Measurements from ENCODE around the gene NBEAL2.

The NBEAL2 gene

GRCh38 chr3:46986782-46987310 is 7.4 kb downstream of the NBEAL2 start:
- DNase-seq, result no peak

DNA sequence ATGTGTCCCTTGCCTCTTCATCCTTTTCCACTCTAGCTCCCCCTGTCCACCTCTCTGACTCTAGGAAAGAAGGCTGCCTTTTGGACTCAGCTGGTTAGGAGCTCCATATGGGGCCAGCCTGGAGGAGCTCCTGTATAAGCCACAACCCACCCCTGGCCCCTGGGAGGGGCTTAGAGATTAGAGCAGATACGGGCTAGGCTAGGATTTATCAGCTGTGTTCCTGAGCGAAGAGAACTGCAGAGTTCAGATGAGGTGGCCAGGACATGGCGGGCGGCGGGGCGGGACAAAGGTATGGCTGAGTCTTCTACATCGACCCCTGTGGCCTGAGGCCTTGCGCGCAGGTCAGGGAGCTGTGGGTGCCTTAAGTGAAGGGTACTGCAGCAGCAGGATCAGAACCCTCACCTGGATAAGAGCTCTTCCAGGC is 7.9 kb downstream of the NBEAL2 start:
- no peak for DNase-seq

- no peak for DNase-seq
Observed at GRCh38 chr3:46987743-46988401, 8.4 kb downstream of the NBEAL2 start.

GRCh38 chr3:46988616-46989015 is 9.2 kb downstream of the NBEAL2 start:
- DNase-seq, result no peak

DNA sequence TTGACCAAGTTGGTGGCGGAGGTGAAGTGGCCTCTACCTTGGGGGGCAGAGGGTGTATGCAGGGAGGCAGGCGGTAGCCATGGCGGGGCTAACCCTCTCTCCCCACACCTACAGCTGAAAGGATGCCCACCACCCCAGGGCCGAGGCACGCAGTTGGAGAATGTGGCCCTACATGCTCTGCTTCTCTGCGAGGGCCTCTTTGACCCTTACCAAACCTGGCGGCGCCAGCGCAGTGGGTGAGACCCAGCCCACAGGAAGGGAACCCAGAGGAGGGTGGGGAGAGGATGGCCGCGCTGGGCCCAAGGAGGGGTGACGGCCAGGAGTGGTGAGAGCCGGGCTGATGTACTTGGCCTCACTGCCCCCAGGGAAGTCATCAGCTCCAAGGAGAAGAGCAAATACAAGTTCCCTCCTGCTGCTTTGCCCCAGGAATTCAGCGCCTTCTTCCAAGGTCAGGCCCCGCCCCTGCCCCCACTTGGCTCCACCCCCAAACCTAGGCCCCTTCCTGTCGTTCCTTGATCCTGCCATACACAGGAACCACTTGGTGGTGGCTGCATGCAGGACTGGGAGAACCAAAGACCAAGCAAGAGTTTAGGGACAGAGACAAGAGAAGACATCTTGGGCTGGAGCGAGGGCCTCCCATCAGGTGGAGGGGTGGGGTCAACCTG is 9.8 kb downstream of the NBEAL2 start:
- DNase-seq, result no peak

DNA sequence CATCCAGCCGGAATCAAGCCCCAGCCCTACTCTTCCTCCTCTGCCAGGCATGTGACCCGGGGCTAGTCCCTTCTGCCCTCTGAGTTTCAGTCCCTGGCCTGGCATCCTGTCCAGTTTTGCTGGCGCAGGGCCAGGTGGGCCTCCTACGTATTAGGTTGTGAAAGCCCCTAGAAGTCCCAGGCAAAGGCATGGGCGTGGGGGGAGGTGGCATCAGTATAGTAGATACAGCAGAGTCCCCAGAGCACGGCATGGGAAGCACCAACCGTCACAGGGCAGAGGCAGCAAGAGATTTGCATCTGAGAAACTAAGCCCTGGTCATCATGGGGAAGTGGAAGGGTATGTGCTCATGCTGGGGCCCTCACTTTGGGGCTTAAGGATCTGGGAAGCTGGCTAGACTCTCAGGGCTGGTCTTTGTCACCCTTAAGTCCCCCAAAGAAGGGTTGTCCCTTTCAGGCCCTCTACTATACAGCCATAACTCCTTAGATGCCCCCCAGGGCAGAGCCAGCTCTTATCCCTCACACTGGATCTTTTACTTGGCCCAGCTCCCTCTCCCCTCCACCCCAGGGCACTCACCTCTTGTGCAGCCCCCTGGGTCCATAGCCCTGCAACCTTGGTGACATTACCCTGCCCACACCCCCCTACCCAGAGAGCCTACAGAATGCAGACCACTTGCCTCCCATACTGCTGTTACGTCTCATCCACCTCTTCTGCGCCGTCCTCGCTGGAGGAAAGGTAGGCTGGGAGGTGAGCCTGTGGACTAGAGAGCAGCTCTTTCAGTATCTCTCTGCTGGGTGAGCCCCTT is 11.3 kb downstream of the NBEAL2 start:
- DNase-seq, result no peak

DNA sequence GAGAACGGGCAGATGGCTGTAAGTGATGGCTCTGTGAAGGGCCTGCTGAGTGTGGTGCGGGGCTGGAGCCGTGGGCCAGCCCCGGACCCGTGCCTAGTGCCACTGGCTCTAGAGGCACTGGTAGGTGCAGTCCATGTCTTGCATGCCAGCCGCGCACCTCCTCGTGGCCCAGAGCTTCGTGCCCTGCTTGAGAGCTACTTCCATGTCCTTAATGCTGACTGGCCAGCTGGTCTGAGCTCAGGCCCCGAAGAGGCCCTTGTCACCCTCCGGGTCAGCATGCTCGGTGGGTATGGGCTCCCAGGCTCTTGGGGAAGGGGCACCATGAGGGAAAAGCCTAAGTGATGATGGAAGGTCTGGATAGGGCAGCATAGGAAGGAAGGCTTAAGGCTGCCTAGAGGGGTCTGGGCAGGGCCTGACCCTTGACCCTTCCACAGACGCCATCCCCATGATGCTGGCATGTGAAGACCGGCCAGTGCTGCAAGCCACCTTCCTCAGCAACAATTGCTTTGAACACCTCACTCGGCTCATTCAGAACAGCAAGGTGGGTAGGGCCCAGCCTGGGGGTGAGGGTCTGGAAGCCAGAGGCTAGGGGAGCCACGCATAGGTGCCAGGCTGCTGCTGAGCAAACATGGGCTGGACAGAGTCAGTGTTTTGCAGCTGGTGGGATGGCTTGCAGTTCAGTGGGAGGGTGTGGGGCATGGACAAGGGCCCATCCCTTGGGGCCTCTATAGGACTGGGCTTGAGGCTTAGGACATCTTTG is 12.1 kb downstream of the NBEAL2 start:
- no peak for DNase-seq

DNA sequence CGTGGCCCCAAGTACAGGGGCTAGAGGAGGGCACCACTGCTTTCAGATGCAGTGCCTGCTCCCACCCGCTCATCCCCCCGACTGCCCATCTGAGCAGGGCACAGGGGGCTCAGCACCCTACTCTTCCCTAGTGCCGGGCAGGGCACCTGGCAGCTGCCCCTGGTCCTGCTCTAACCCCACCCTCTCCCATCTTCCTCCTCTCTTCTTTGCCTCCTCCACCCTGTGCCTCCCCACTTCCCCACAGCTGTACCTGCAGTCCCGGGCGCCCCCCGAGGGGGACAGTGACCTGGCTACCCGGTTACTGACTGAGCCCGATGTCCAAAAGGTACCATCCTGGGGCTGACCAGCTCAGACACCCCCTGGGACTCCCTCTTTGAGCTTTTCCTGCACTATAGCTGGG is 12.8 kb downstream of the NBEAL2 start:
- DNase-seq, result no peak

- DNase-seq, result no peak
Observed at GRCh38 chr3:46993292-46993691, 13.8 kb downstream of the NBEAL2 start.

DNA sequence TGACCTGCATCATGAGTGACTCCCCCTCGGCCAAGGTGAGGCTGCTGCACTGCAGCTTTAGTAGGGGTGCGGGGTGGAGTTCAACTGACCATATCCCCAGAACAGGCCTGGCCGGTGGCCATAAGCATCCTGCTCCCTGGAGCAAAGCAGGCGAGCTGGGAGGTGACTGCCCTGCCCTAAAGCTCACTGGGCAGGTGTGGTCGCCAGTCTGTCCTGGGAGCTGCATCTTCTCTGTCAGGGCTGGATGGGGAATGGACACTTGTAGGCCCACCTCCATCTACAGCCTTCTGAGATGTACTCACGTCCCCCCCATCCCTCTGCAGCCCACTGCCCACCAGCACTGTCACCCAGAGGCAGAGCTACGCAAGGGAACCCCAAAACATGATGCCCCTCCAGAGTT is 14.5 kb downstream of the NBEAL2 start:
- DNase-seq, result no peak

DNA sequence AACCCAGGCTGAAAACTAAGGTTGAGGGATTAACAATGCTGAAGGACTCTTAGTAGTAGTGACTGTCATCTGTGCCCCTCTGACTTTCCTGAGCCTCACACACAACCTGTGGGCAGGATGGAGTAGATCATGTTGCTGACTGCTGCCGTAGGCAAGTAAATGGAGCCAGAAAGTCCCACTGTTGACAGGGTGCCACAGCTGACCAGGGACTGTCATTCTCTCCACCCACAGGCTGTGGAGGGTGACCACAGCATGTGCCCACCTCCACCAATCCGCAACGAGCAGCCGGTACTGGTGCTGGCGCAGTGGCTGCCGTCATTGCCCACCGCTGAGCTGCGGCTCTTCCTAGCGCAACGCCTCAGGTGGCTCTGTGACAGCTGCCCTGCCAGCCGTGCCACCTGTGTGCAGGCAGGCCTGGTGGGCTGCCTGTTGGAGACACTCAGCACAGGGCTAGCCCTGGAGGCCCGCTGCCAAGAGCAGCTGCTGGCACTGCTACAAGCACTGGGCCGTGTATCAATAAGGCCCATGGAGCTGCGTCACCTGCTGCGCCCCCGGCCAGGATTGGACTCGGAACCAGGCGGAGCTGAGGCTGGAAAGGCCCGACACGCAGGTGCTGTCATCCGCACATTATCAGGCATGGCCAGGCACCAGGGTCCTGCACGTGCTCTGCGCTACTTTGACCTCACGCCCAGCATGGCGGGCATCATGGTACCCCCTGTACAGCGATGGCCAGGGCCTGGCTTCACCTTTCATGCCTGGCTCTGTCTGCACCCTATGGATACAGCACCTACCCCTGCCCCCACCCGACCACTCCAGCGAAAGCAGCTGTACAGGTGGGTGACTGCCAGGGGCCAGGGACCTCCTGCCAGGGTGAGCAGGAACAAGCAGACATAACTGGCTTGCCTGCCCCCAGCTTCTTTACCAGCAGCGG is 15.6 kb downstream of the NBEAL2 start:
- no peak for DNase-seq

- no peak for DNase-seq
Observed at GRCh38 chr3:46995901-46996562, 16.6 kb downstream of the NBEAL2 start.

GRCh38 chr3:46996689-46997452 is 17.4 kb downstream of the NBEAL2 start:
- no peak for DNase-seq

- no peak for DNase-seq
Observed at GRCh38 chr3:46997453-46998091, 18.1 kb downstream of the NBEAL2 start.

- DNase-seq, result no peak
Observed at GRCh38 chr3:46998121-46998851, 18.8 kb downstream of the NBEAL2 start.

DNA sequence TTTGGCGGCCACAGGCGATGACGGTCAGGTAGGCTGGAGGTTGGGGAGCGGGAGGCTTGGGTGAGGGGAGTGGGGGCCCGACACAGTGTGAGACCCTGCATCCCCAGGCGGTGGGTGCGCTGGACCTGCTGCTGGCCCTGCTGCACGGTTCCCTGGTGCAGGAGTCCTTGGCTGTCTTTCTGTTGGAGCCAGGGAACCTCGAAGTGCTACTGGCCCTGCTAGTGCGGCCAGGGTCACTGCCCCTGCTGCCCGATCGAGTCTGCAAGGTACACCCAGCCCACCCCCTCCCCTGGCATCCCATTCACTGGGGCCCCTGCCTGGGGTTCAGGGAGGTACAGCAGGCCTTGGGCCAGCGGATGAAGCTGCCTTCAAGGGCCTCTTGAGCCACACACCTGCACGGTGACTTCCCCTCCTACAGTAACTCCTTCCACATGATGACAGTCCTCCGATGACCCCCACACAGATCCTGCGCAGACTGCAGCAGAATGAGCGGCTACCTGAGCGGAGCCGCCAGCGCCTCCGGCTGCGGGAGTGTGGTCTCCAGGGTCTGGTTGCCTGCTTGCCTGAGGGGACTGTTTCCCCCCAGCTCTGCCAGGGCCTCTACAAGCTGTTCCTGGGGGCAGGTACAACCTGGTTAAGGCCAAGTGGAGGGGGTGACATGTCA is 19.5 kb downstream of the NBEAL2 start:
- no peak for DNase-seq

- DNase-seq, result no peak
Observed at GRCh38 chr3:46999516-47000197, 20.2 kb downstream of the NBEAL2 start.

Measured in DMS 273 treated with DMSO at 0.1 percent for 48 hours (cell line).